ENCODE results near the gene SZT2.

GRCh38 chr1:43379476-43379875, 10.2 kb upstream of the SZT2 start:
- no peak for TF ChIP-seq CTCF (IDR thresholded peaks at IDR 0.05)
- TF ChIP-seq POLR2A (IDR thresholded peaks at IDR 0.05) = no peak
- no peak for TF ChIP-seq POLR2AphosphoS5 (IDR thresholded peaks at IDR 0.05)
